Testis (tissue), 2 donors: ENCODE results near the gene TMEM183A.

Experiments
- CTCF ChIP-seq, 3 experiments: fragments of 450-650 bp in 2 of 3; fragments of 200-600 bp in 1 of 3; sonication (generic) in 1 of 3; IDR thresholded peaks; one replicate each; pipeline ENCODE4 v1.5.1; 2016 to 2019; ENCODE audit warnings: antibody characterized with exemption in 3 of 3, mild to moderate bottlenecking in 2 of 3, moderate library complexity in 1 of 3
- POLR2A ChIP-seq: fragments of 450-650 bp; IDR thresholded peaks from one replicate; pipeline ENCODE4 v1.6.1; 2017; ENCODE audit warnings: antibody characterized with exemption, mild to moderate bottlenecking, moderate library complexity

GRCh38 chr1:202987922-202988583, 19.1 kb upstream of the TMEM183A start:
- TF ChIP-seq CTCF (IDR thresholded peaks at IDR 0.05), result no peak
- no peak for TF ChIP-seq POLR2A
